ENCODE data around the gene SMPD3. TPM values are rescaled to one million over a fixed set of nuclear protein-coding genes. Genes with fewer than 3 reads are reported as not detected.

Gene SMPD3
- total and polyA plus RNA-seq, 2 of the 8 experiments (the other 6 are each of a cell fraction or from before 2014, with no cell fraction given): 0.39 to 1.3 TPM

GRCh38 chr16:68367891-68368290 is 80.4 kb downstream of the SMPD3 start (continued):
- no peak for TF ChIP-seq CHD7 (IDR thresholded peaks at IDR 0.05; ENCODE audit: insufficient replicate concordance, low read length)
- no peak for TF ChIP-seq HDAC2 (IDR thresholded peaks at IDR 0.05; ENCODE audit: borderline replicate concordance in 1 of 2, low read depth in 2 of 2, low read length in 2 of 2)
- TF ChIP-seq PHF8 (conservative IDR thresholded peaks at IDR 0.05; ENCODE audit: low read depth, low read length): no peak
- no peak for TF ChIP-seq E2F6 (IDR thresholded peaks at IDR 0.05)
- no peak for TF ChIP-seq POLR2A (IDR thresholded peaks at IDR 0.05; ENCODE audit: control extremely low read depth in 1 of 2, low read depth in 2 of 2, low read length in 2 of 2)
- no peak for TF ChIP-seq JUND (IDR thresholded peaks at IDR 0.05; ENCODE audit: low read length)
- TF ChIP-seq CEBPB (IDR thresholded peaks at IDR 0.05; ENCODE audit: low read depth, low read length): no peak
- TF ChIP-seq BACH1 (IDR thresholded peaks at IDR 0.05; ENCODE audit: low read length): no peak
- no peak for TF ChIP-seq SP1 (IDR thresholded peaks at IDR 0.05; ENCODE audit: low read depth, low read length)
- no peak for TF ChIP-seq RFX5 (IDR thresholded peaks at IDR 0.05; ENCODE audit: borderline replicate concordance, low read depth, low read length)
- no peak for TF ChIP-seq SP4 (IDR thresholded peaks at IDR 0.05; ENCODE audit: low read length)
- TF ChIP-seq TCF12 (IDR thresholded peaks at IDR 0.05; ENCODE audit: low read depth, low read length): no peak
- no peak for TF ChIP-seq RBBP5 (IDR thresholded peaks at IDR 0.05; ENCODE audit: borderline replicate concordance, low read depth, low read length)
